Measurements from ENCODE around the gene TXNRD2.

The TXNRD2 gene

GRCh38 chr22:19859861-19860510 lies 81.6 kb downstream of the TXNRD2 start:
- Histone ChIP-seq H3K9me3 (no peaks in the 10 kb centered on the region), H3K27ac (no peak overlapping the region), H3K4me1 (ENCODE audit: control insufficient read depth in 1 of 2, insufficient read depth in 1 of 2, low read depth in 1 of 2, low read length in 1 of 2) (peaks cover 11 to 13% of the 10 kb centered on the region in 2 experiments), H3K36me3 (no peaks in the 10 kb centered on the region), H3K4me3 (ENCODE audit: low read depth in 1 of 2, low read length in 1 of 2) (no peak overlapping the region), H3K27me3 (no peaks in the 10 kb centered on the region)
- TF ChIP-seq, protein P1, sequence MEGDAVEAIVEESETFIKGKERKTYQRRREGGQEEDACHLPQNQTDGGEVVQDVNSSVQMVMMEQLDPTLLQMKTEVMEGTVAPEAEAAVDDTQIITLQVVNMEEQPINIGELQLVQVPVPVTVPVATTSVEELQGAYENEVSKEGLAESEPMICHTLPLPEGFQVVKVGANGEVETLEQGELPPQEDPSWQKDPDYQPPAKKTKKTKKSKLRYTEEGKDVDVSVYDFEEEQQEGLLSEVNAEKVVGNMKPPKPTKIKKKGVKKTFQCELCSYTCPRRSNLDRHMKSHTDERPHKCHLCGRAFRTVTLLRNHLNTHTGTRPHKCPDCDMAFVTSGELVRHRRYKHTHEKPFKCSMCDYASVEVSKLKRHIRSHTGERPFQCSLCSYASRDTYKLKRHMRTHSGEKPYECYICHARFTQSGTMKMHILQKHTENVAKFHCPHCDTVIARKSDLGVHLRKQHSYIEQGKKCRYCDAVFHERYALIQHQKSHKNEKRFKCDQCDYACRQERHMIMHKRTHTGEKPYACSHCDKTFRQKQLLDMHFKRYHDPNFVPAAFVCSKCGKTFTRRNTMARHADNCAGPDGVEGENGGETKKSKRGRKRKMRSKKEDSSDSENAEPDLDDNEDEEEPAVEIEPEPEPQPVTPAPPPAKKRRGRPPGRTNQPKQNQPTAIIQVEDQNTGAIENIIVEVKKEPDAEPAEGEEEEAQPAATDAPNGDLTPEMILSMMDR (IDR thresholded peaks at IDR 0.05), result no peak

DNA sequence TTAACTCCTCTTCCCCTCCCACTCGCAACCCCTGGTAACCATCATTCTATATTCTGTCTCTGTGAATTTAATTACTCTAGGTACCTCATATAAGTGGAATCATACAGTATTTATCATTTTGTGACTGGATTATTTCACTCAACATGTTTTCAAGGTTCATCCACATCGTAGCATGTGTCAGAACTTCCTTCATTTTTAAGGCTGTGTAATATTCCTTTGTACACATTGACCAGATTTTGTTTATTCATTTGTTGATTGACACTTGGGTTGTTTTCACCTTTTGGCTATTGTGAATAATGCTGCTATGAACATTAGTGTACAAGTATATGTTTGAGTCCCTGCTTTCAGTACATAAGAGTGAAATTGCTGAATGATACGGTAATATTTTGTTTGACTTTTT lies 84.2 kb downstream of the TXNRD2 start:
- H3K4me1 ChIP-seq (ENCODE audit: control insufficient read depth in 1 of 2, insufficient read depth in 1 of 2, low read depth in 1 of 2, low read length in 1 of 2), result peaks cover 29 to 30% of the 10 kb centered on the region in 2 experiments
- TF ChIP-seq, protein P1 (IDR thresholded peaks at IDR 0.05), result no peak
- H3K27ac ChIP-seq, result no peak overlapping the region
- H3K27me3 ChIP-seq, result no peaks in the 10 kb centered on the region
- peaks cover under 1% of the 10 kb centered on the region for H3K36me3 ChIP-seq
- no peak overlapping the region for H3K4me3 ChIP-seq (ENCODE audit: low read depth in 1 of 2, low read length in 1 of 2)
- no peaks in the 10 kb centered on the region for H3K9me3 ChIP-seq

DNA sequence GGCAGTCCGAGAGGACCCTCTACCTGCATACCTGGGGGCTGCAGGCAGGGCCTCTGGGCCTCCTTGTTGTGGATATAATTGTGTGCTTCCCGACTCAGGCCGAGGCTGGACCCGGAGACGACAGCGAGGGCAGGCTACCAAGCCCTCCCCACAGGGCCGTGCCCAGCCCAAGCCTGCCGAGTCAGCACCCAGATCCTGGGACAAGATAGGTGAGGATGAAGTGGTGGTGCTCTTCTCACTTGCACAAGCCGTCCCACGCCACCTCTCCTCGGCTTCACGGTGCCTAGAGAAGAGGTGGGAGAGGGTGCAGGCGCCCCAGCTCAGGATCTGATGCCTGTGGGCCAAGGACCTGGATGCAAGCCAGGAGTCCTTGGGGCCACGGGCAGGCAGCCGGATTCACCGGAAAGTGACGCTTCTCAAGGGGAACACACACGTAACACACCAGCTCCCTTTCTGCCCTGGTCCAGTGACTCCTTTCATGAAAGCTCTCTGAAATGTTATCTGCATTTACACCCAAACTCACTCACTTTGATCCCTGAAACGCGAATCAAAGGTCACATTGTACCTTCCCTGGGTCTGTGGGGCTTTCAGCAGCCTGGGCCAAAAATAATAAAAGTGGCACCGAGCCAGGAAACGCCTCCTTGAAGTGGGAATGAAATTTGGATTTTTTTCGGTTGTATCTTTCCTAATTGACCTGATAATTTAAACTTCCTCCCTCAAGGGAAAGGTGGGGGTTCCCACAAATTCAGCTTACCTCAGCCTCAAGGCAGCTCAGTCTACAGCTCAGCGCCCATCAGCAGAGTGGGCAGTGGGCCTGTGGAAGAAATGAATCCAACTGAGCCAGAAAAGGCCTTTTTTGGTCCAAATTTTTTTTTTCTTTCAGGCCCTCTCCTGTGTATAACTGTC lies 85.9 kb downstream of the TXNRD2 start:
- peak overlapping the region; percentile 83 for H3K27ac ChIP-seq
- no peaks in the 10 kb centered on the region for H3K27me3 ChIP-seq
- peak overlapping the region; percentile 76 to 90 for H3K4me3 ChIP-seq (ENCODE audit: low read depth in 1 of 2, low read length in 1 of 2)
- H3K9me3 ChIP-seq, result no peaks in the 10 kb centered on the region
- peaks cover 29 to 30% of the 10 kb centered on the region in 2 experiments for H3K4me1 ChIP-seq (ENCODE audit: control insufficient read depth in 1 of 2, insufficient read depth in 1 of 2, low read depth in 1 of 2, low read length in 1 of 2)
- peaks cover 16% of the 10 kb centered on the region for H3K36me3 ChIP-seq
- TF ChIP-seq, protein P1 (IDR thresholded peaks at IDR 0.05), result no peak

DNA sequence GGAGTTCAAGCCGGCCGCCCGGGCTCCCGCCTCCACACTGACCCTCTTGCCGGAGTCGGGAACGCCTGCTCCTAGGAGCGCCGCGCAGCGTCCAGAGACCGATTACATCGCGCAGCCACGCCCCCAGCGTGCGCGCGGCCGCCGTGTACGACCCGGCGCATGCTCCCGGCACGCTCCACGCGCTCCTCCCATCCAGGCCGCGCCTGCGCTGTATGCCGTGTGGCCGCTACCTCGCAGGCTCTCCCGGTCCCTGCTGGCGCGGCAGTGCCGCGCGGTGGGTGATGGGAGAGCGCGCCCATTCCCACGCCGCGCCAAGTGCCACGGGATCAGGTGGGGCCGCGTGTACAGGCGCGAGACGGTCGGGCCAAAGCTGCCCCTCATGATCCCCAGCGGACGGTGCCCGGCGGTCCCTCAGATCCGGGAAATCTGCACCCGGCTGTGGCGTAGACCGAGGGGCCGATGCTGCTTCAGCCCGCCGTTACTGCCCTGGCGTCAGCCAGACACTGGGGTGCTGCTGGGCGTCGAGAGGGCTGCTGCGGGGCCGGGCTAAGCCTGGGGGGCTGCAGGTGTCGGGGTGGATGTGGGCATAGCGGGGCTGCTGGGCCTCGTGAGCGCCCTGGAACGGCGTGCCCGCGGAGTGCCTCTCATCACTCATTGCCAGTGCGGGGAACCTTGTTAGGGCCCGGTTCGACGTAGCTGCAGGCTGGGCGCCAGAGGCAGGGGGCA lies 86.7 kb downstream of the TXNRD2 start, which contains the start of the genes GNB1L and RTL10:
GNB1L (minus strand) TSS at position 97 of the 726 bp plus-strand sequence. CDS start 33,519 bp downstream, outside the sequence.
RTL10 (minus strand) TSS at position 97 of the 726 bp plus-strand sequence. CDS start 2,613 bp downstream, outside the sequence.
- Histone ChIP-seq H3K9me3 (no peaks in the 10 kb centered on the region), H3K27me3 (no peaks in the 10 kb centered on the region)

More for the DNA sequence above, 86.7 kb downstream of the TXNRD2 start, which contains the start of the genes GNB1L and RTL10:
- TF ChIP-seq, protein P1 (IDR thresholded peaks at IDR 0.05), result peak; percentile 58
- Histone ChIP-seq H3K4me1 (ENCODE audit: control insufficient read depth in 1 of 2, insufficient read depth in 1 of 2, low read depth in 1 of 2, low read length in 1 of 2) (peaks cover 29 to 30% of the 10 kb centered on the region in 2 experiments), H3K4me3 (ENCODE audit: low read depth in 1 of 2, low read length in 1 of 2) (peak within 1 kb of the TSS; percentile 76 to 90), H3K27ac (peak within 1 kb of the TSS; percentile 83), H3K36me3 (peaks cover 24% of the 10 kb centered on the region)
